Transverse colon (tissue), 4 donors: ENCODE data around the gene CABS1. TPM values are rescaled to one million over a fixed set of nuclear protein-coding genes. Genes with fewer than 3 reads are reported as not detected.

Experiments
- DNase-seq: peaks from one replicate; pipeline ENCODE4 v3.0.0-alpha.2; 2019
- H3K27ac ChIP-seq, 4 donors: fragments of 200-600 bp; sonication (generic); 2 replicates each; pipeline ENCODE4 v1.5.1; 2016 to 2018; ENCODE audit warnings: inconsistent platforms in 4 of 4
- H3K27me3 ChIP-seq: fragments of 200-600 bp; sonication (generic); 2 replicates; pipeline ENCODE4 v1.5.1; 2017; ENCODE audit warnings: inconsistent platforms
- H3K36me3 ChIP-seq, 4 donors: fragments of 200-600 bp; sonication (generic); 2 replicates each; pipeline ENCODE4 v1.5.1; 2017 to 2019; ENCODE audit warnings: inconsistent platforms in 4 of 4
- H3K4me1 ChIP-seq, 4 donors: fragments of 200-600 bp; sonication (generic); 2 replicates each; pipeline ENCODE4 v1.5.1; 2017 to 2020; ENCODE audit warnings: inconsistent platforms in 4 of 4
- H3K4me3 ChIP-seq, 4 donors: fragments of 200-600 bp; sonication (generic); 1 replicate in 1 of 4; 2 replicates in 3 of 4; pipeline versions ENCODE4 v1.5.1 to v1.6.1; 2017 to 2019; ENCODE audit warnings: inconsistent platforms in 4 of 4
- H3K9me3 ChIP-seq, 2 donors: fragments of 200-600 bp; sonication (generic); 2 replicates each; pipeline ENCODE4 v1.5.1; 2017 to 2019; ENCODE audit warnings: inconsistent platforms in 2 of 2
- CTCF ChIP-seq, 5 experiments: fragments of 200-600 bp in 3 of 5; fragments of 450-650 bp in 2 of 5; sonication (generic) in 3 of 5; IDR thresholded peaks; 1 replicate in 2 of 5; 2 replicates in 3 of 5; pipeline ENCODE4 v1.5.1; 2016 to 2017; ENCODE audit warnings: antibody characterized with exemption in 5 of 5, inconsistent platforms in 3 of 5, mild to moderate bottlenecking in 2 of 5, moderate library complexity in 1 of 5
- EP300 ChIP-seq: sonication (generic); formaldehyde crosslinking; IDR thresholded peaks from one replicate; pipeline ENCODE4 v1.6.1; 2017; ENCODE audit warnings: antibody characterized with exemption, low read depth
- POLR2A ChIP-seq: fragments of 450-650 bp; IDR thresholded peaks from one replicate; pipeline ENCODE4 v1.6.1; 2016; ENCODE audit warnings: antibody characterized with exemption, mild to moderate bottlenecking, moderate library complexity
- POLR2AphosphoS5 ChIP-seq, 3 donors: sonication (generic); formaldehyde crosslinking; IDR thresholded peaks; one replicate each; pipeline ENCODE4 v1.6.1; 2016; ENCODE audit warnings: antibody characterized with exemption in 3 of 3
- WGBS, 2 donors: methylation state at CpG; one replicate each; pipeline ENCODE4 v1.1.5; 2018; ENCODE audit warnings: low coverage in 1 of 2; 5-methylcytosine and 5-hydroxymethylcytosine counted together
- in situ Hi-C, 4 donors: fragments of 200-750 bp; cut with MboI; loops; one replicate each; pipeline versions ENCODE4 v1.15.0 to v1.15.1; 2017; ENCODE audit warnings: low sequenced_read_pairs in 3 of 4, low pct_ligation_motif_present in 1 of 4, low pct_unique_long_range_greater_than_20kb in 1 of 4
- intact Hi-C: fragments of 100-400 bp; cut with DNase I; formaldehyde crosslinking; loops from one replicate; pipeline ENCODE4 v1.15.1; 2023; ENCODE audit warnings: low total_unique reads
- total RNA-seq, 4 donors: library from RNA; depleted of rRNA; stranded (reverse); fragments of >200 nt; gene quantifications; one replicate each; pipeline ENCODE4 v1.1.0, GENCODE V29; 2016

Gene CABS1
- total RNA-seq, 4 donors from 2014 or later: not detected

GRCh38 chr4:70382691-70383181, 48.0 kb downstream of the CABS1 start, which contains the start of gene SMR3B:
Gene SMR3B, plus strand, starts transcription at chr4:70383131. Its CDS starts 1,380 bp downstream, at chr4:70384511.
- intact Hi-C loops (no loop called here), in situ Hi-C loops (no loop called here)
- Histone ChIP-seq H3K27me3 (no peaks in the 10 kb centered on the region), H3K9me3 (no peaks in the 10 kb centered on the region), H3K4me3 (no peak within 1 kb of the TSS), H3K27ac (no peak within 1 kb of the TSS), H3K36me3 (no peaks in the 10 kb centered on the region), H3K4me1 (no peaks in the 10 kb centered on the region)
- WGBS, 2 donors: 76 to 79% methylated on average over 5 of the region's 5 CpGs
- TF ChIP-seq EP300 (no peak), POLR2AphosphoS5 (IDR thresholded peaks at IDR 0.05) (no peak), CTCF (IDR thresholded peaks at IDR 0.05) (no peak), POLR2A (no peak)
- no peak for DNase-seq

Other genes with a start within 250 kb of the CABS1 start
- not detected for gene PRR27, start 180.7 kb upstream of the CABS1 start, total RNA-seq
- gene ODAM, start 139.3 kb upstream of the CABS1 start, total RNA-seq: 1 to 10 TPM in 1 of 4 donors, under 1 TPM in 1, not detected in 2; 0.79 to 1.1 TPM
- 10 to 100 TPM in 1 of 4 donors, not detected in 3; 15.4 TPM for gene FDCSP, start 108.9 kb upstream of the CABS1 start, total RNA-seq
- not detected for gene CSN3, start 92.4 kb upstream of the CABS1 start, total RNA-seq
- not detected for gene SMR3A, start 25.8 kb downstream of the CABS1 start, total RNA-seq
- not detected for gene SMR3B, start 48.1 kb downstream of the CABS1 start, total RNA-seq
- not detected for gene OPRPN, start 63.0 kb downstream of the CABS1 start, total RNA-seq
- not detected for gene MUC7, start 137.2 kb downstream of the CABS1 start, total RNA-seq
- gene AMTN, start 183.6 kb downstream of the CABS1 start, total RNA-seq: not detected